ENCODE data around the gene ENOX1.

GRCh38 chr13:43204591-43204990, 582.2 kb downstream of the ENOX1 start:
- no peak for TF ChIP-seq MAX (CRISPR knock-in tag; IDR thresholded peaks at IDR 0.05)
- no peak for TF ChIP-seq CTCF (IDR thresholded peaks at IDR 0.05)
- no peak for TF ChIP-seq ATF3 (CRISPR knock-in tag; conservative IDR thresholded peaks at IDR 0.05)
- TF ChIP-seq ZNF317 (CRISPR knock-in tag; IDR thresholded peaks at IDR 0.05; ENCODE audit: borderline replicate concordance, low read depth) = no peak
- no peak for TF ChIP-seq GABPB1 (CRISPR knock-in tag; IDR thresholded peaks at IDR 0.05)
- TF ChIP-seq ATF2 (CRISPR knock-in tag; IDR thresholded peaks at IDR 0.05; ENCODE audit: borderline replicate concordance, low read depth) = no peak
- no peak for TF ChIP-seq CDX4 (CRISPR knock-in tag; IDR thresholded peaks at IDR 0.05; ENCODE audit: borderline replicate concordance)
- TF ChIP-seq NR1H2 (CRISPR knock-in tag; IDR thresholded peaks at IDR 0.05) = no peak
